ENCODE results near the gene KRT77.

KRT77 gene

GRCh38 chr12:52657250-52657902 lies 45.9 kb downstream of the KRT77 start:
- DNase-seq (ENCODE audit: low read depth, low spot score), result no peak

GRCh38 chr12:52656616-52657015 lies 46.7 kb downstream of the KRT77 start:
- no peak for DNase-seq (ENCODE audit: low read depth, low spot score)

- no peak for DNase-seq (ENCODE audit: low read depth, low spot score)
These were observed 47.6 kb downstream of the KRT77 start for GRCh38 chr12:52655720-52656124.

DNA sequence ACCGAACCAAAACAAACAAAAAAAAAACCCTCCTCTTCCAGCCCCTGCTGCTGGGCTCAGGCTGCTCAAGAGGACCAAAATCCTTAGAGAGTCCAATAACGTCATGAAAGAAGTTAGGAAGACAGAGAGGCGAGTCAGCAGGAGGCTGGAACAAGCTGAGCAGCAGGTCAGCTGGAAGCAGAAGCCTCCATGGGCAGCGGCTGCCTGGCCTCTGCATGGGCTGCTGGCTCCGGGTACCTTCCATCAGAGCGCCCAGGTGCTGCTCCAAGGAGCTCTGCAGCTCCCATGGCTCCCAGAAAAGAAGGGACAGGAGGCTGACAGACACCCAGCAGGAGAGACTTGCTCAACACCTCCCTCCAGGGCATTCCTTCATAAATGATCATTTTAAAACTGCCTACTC lies 48.1 kb downstream of the KRT77 start:
- no peak for DNase-seq (ENCODE audit: low read depth, low spot score)

DNA sequence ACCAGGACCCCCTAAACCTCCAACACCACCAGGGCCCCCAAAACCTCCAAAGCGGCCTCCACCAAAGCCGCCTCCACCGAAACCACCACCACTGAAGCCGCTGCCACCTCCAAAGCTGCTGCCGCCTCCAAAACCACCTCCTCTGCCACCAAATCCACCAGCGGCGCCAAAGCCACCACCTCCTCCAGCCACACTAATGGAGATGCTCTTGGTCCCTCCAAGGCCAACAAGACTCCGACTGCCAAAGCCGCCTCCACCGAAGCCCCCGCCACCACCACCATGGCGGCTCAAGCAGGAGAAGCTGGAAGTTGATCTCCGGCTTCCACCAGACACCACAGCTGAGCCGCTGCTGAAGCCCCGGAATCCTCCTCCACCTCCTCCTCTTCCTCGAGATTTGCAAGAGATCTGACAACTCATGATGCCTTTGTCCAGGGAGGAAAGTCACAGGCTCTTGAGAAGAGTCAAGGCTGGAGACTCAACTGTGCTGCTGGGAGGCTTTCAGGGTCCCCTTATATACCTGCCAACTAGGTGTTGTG lies 51.5 kb downstream of the KRT77 start, which contains the start of gene KRT2:
Gene KRT2 (minus strand): TSS at position 486 of the 536 bp plus-strand sequence. CDS start 69 bp downstream, at position 417.
- DNase-seq (ENCODE audit: low read depth, low spot score), result no peak

DNA sequence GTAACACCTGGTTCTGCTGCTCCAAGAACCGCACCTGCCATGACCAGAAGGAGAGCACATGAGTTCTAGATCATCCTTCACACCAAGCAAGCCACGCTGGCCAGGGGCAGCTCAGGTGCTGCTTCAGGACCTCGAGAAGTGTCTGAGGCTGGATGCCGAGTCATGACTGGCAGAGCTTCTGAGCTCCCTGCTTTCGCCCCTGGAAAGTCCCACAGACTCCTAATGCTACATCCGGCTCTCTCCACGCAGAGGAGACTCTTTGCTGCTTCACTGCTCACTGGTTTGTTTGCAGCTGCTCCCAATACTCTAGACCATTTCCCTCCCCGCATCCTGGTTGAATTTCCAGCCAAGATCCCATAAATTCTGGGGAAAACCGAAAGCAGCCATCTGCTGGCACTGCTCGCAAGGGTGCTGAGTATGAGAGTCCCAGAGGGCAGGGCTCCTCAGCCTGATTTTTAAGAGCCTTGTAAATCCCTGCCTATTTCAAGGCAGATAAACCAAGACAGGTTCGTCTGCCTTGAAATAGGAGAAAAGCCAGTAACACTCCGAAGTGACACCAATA lies 52.7 kb downstream of the KRT77 start:
- no peak for DNase-seq (ENCODE audit: low read depth, low spot score)

GRCh38 chr12:52649066-52649465 lies 54.3 kb downstream of the KRT77 start:
- no peak for DNase-seq (ENCODE audit: low read depth, low spot score)

DNA sequence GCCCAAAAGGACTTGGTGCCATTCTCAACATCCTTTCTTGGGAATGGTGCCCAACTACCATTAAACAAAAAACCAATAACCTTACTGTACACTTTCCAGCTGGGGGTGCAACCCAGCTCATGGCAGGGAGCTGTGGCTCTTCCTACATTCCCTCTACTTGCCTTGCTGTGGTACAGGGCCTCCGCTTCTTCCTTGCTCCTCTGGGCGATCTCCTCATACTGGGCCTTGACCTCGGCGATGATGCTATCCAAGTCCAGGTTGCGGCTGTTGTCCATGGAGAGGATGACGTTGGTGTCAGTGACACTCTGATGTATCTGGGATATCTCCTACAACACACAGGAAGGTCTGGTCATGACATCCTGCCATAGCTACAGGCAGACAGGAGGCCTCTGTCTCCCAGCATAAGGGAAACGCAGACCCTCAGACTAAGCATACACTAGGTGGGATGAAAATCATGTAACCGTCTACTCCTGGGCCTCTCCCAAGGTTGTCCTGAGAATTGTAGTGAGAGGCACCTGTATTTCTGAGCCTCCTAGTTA lies 55.2 kb downstream of the KRT77 start:
- no peak for DNase-seq (ENCODE audit: low read depth, low spot score)

DNA sequence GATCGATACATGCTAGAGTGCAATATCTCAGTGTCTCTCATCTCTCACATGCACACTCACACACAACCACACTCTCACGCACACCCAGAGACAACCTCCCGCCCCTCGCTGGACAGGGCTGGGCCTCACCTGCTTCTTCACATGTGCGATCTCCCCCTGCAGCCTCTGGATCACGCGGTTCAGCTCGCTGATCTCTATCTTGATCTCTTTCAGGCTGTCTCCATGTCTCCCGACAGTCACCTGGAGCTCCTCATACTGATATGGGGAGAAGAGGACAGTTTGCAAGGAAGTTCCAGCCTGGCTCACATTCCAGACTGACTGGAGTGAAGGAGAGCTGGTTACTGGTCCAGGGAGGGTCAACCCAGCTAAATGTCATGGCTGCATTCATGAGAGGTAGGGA lies 55.7 kb downstream of the KRT77 start:
- no peak for DNase-seq (ENCODE audit: low read depth, low spot score)

- no peak for DNase-seq (ENCODE audit: low read depth, low spot score)
These were observed 56.7 kb downstream of the KRT77 start for GRCh38 chr12:52646613-52647012.

DNA sequence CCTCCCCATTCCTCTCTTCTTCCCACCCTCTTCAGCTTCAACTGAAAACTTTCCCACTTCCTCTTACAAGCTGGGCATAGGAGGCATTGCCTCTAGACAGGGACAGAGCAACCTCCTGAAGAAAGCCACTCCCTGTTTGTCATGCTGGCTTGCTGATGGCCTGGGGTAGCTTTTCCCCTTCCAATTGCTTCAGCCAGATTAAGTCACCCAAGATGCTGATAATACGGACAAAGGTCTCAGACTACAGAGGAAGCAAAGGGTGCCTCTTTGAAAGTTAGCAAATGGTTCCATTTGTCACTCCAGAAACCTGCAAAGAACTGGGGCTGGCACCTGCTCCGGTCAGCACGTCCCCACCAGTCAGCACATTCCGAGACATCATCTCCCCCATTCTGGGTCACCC lies 57.3 kb downstream of the KRT77 start:
- DNase-seq (ENCODE audit: low read depth, low spot score), result no peak

DNA sequence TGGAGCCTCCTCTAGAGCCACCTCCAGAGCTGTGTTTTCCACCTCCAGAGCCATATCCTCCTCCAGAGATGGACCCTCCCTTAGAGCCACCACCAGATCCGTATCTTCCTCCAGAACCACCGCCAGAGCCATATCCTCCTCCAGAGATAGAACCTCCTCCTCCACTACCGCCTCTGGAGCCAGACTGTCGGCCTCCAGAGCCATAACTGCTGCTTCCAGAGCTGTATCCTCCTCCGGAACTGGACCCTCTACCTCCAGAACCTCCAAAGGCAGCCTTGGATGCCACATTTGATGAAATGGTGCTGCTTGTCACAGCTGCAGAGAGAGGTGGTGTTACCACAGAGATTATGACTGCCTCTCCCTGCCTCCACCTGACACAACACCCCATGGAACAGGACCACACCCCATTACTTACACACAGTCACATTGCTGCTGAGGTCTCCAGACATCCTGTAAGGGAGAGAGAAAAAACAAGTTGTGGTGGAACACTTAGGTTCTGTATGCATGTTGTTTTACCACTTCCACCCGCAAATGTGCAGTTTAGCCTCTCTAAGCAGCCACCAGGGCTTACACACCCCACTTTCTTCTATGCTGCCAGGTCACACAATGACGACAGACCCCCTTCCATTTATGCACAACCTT lies 58.1 kb downstream of the KRT77 start:
- no peak for DNase-seq (ENCODE audit: low read depth, low spot score)

DNA sequence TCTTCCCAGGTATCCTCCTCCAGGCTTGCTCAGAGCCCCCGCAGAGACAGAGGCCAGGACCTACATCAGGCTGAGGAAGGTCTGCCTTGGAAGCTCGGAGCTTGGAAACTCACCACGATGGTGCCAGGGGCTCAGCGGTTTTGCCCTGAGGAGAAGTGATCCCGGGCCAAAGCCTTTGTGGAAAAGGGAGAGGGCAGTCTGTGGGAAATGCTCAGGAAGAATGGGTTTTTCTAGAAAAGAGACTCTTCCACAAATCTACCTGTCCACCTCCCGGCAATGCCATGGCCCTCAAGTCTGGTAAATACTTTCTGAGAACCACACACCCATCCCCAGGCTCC lies 59.3 kb downstream of the KRT77 start:
- DNase-seq (ENCODE audit: low read depth, low spot score), result no peak

DNA sequence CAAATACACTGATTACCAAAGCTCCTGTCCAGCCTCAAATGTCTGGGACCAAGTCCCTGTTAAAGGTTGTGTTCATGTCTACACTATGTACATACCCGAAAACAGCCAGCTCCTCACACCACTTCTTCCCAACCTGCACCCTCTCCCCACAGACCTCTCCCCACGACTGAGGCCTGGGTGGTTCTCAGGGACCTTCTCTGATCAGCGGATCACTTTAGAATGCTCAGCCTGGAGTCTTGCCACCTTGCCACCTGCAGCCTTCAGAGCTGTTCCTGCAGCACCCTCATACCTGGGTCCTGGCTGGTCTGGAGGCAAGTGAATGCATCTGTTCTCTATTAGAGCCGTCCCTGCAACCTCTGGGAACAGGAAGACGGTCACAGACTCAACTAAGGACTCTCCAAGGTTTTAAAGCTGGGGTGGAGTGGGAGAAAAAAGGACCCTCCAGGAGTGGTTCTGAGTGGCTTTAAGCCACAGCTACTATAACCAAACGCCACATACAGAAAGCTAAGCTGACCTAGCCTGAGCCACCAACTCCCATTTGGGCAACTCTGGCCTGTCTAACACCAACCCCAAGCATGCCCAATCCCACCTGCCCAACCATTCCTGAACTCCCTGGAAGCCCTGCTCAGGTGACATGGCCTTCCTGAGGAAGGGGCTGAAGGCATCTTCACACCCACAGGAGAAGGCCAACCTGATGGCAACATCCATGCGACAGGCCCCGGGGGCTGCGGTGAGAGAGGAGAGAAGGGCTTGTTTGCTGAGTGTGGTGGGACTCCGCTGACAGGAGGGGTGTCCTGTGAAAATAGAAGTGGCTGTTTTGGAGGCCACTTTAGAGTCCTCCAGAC lies 59.9 kb downstream of the KRT77 start:
- DNase-seq (ENCODE audit: low read depth, low spot score), result no peak

DNA sequence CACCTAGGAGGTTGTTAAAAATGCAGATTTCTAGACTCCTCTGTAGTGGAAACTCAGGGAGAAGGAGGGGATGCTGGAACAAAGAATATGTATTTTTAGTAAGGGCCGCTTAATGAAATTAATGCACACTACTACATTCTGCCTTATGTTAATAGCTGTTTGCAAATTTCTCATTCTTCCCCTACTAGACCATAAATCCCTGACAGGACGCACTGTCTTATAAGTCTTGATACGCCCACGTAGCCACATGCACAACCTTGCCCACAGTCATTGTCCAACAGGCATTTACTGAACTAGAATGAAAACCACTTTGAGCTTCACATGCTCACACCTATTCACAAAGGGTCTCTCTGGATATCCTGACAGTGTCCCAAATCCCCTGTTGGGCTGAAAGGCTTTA lies 61.9 kb downstream of the KRT77 start:
- no peak for DNase-seq (ENCODE audit: low read depth, low spot score)
